ENCODE measurements around the gene RBM20.

The RBM20 gene

GRCh38 chr10:110753462-110753861, 109.3 kb downstream of the RBM20 start:
- TF ChIP-seq, protein P1, sequence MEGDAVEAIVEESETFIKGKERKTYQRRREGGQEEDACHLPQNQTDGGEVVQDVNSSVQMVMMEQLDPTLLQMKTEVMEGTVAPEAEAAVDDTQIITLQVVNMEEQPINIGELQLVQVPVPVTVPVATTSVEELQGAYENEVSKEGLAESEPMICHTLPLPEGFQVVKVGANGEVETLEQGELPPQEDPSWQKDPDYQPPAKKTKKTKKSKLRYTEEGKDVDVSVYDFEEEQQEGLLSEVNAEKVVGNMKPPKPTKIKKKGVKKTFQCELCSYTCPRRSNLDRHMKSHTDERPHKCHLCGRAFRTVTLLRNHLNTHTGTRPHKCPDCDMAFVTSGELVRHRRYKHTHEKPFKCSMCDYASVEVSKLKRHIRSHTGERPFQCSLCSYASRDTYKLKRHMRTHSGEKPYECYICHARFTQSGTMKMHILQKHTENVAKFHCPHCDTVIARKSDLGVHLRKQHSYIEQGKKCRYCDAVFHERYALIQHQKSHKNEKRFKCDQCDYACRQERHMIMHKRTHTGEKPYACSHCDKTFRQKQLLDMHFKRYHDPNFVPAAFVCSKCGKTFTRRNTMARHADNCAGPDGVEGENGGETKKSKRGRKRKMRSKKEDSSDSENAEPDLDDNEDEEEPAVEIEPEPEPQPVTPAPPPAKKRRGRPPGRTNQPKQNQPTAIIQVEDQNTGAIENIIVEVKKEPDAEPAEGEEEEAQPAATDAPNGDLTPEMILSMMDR (IDR thresholded peaks at IDR 0.05; ENCODE audit: extremely low read depth, insufficient read depth, missing control alignments), result no peak
- in situ Hi-C loops (cut with MboI; ENCODE audit: low pct_unique_long_range_greater_than_20kb, low sequenced_read_pairs, unreplicated experiment), result no loop called here
- no peak for DNase-seq (ENCODE audit: low spot score)

DNA sequence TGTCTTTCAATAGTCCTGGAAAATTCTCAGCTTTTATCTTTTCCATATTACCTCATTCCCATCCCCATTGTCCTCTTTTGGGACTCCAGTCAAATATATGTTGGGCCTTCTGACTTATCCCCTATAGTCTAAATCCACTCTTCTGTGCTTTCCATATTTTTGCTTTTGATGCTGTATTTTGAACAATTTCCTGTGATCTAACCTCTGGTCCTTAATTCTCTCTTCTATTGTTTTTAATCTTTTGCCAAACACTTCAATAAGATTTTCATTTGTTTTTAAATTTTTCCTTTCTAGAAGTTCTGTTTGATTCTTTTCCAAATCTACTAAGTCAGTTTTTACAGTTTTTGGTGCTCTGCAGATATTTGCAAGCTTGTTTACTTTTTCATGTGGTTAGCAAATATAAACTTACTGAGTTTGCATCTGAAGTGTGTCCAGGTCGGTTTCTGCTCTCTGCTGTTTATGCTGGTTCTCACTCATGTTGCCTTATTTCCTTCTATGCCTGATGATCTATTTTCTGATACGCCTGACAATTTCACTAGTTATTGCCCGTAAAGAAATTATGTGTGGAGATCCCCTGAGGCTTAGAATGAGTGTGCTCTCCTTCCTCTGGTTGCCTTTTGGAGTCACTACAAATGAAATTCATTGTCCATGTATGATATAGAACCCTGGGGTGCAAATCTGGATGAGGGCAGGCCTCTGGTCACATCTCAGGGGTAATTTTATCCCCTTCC, 110.4 kb downstream of the RBM20 start:
- in situ Hi-C loops (cut with MboI; ENCODE audit: low pct_unique_long_range_greater_than_20kb, low sequenced_read_pairs, unreplicated experiment), result no loop called here
- no peak for DNase-seq (ENCODE audit: low spot score)
- TF ChIP-seq, protein P1 (IDR thresholded peaks at IDR 0.05; ENCODE audit: extremely low read depth, insufficient read depth, missing control alignments), result no peak

DNA sequence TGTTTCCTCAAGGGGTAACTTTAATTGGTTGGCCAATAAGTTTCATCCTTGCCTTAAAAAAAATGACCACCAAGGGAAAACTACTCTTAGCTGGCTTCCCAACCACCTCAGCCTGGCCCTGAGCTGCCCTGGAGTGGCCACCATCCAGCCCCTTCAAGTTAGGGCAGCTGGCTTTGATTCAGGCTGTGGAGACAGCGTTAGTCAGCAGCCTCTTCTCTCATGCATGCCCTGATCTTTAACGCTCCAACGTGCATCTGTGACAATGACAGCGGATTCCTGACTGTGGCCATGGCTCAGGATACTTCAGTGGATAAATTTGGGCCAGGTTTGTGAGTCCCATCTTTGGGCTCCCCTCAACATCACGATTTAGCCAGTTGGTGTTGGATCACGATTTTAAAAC, 111.6 kb downstream of the RBM20 start:
- DNase-seq (ENCODE audit: low spot score), result no peak
- in situ Hi-C loops (cut with MboI; ENCODE audit: low pct_unique_long_range_greater_than_20kb, low sequenced_read_pairs, unreplicated experiment), result no loop called here
- TF ChIP-seq, protein P1 (IDR thresholded peaks at IDR 0.05; ENCODE audit: extremely low read depth, insufficient read depth, missing control alignments), result no peak

GRCh38 chr10:110756876-110757275, 112.7 kb downstream of the RBM20 start:
- DNase-seq (ENCODE audit: low spot score), result no peak
- in situ Hi-C loops (cut with MboI; ENCODE audit: low pct_unique_long_range_greater_than_20kb, low sequenced_read_pairs, unreplicated experiment), result no loop called here
- TF ChIP-seq, protein P1 (IDR thresholded peaks at IDR 0.05; ENCODE audit: extremely low read depth, insufficient read depth, missing control alignments), result no peak

GRCh38 chr10:110757586-110757985, 113.5 kb downstream of the RBM20 start:
- in situ Hi-C loops (cut with MboI; ENCODE audit: low pct_unique_long_range_greater_than_20kb, low sequenced_read_pairs, unreplicated experiment), result no loop called here
- no peak for DNase-seq (ENCODE audit: low spot score)
- TF ChIP-seq, protein P1 (IDR thresholded peaks at IDR 0.05; ENCODE audit: extremely low read depth, insufficient read depth, missing control alignments), result no peak

GRCh38 chr10:110758128-110758765, 114.1 kb downstream of the RBM20 start:
- TF ChIP-seq, protein P1 (IDR thresholded peaks at IDR 0.05; ENCODE audit: extremely low read depth, insufficient read depth, missing control alignments), result no peak
- in situ Hi-C loops (cut with MboI; ENCODE audit: low pct_unique_long_range_greater_than_20kb, low sequenced_read_pairs, unreplicated experiment), result no loop called here
- no peak for DNase-seq (ENCODE audit: low spot score)
